Type B pancreatic cell (in vitro differentiated cells): ENCODE results near the gene SYNJ2. TPM values are rescaled to one million over a fixed set of nuclear protein-coding genes. Genes with fewer than 3 reads are reported as not detected.

ENCODE experiments used
- DNase-seq: peaks from one replicate; pipeline ENCODE4 v3.0.0; 2021; ENCODE audit warnings: mixed read lengths; ENCODE audit not compliant: unreplicated experiment; ENCODE audit errors: extremely low spot score
- H3K27ac Mint-ChIP-seq: 2 replicates; pipeline ENCODE4 v1.8.0; 2021; ENCODE audit warnings: mild to moderate bottlenecking, mixed read lengths
- H3K27me3 Mint-ChIP-seq: 2 replicates; pipeline ENCODE4 v1.8.0; 2021; ENCODE audit warnings: mixed read lengths
- H3K36me3 Mint-ChIP-seq: 2 replicates; pipeline ENCODE4 v1.8.0; 2021; ENCODE audit warnings: mixed read lengths
- H3K4me1 Mint-ChIP-seq: one replicate; pipeline ENCODE4 v1.8.0; 2021; ENCODE audit warnings: mixed read lengths; ENCODE audit not compliant: unreplicated experiment
- H3K4me3 Mint-ChIP-seq: 2 replicates; pipeline ENCODE4 v1.8.0; 2021; ENCODE audit warnings: mild to moderate bottlenecking, mixed read lengths
- H3K9me3 Mint-ChIP-seq: 2 replicates; pipeline ENCODE4 v1.8.0; 2021; ENCODE audit warnings: mixed read lengths
- CTCF ChIP-seq: fragments of 200-600 bp; sonication (generic); conservative IDR thresholded peaks from 2 replicates; pipeline ENCODE4 v1.5.0; 2021; ENCODE audit warnings: antibody characterized with exemption, mild to moderate bottlenecking
- total RNA-seq: library from RNA; stranded (reverse); gene quantifications from 2 replicates; pipeline ENCODE4 v1.2.1, GENCODE V29; 2021; ENCODE audit warnings: low replicate concordance

SYNJ2 gene
- total RNA-seq, 1 donor from 2014 or later: 17.0 TPM

- H3K4me1 Mint-ChIP-seq: peaks cover 35% of the 10 kb centered on the region
- H3K36me3 Mint-ChIP-seq: peaks cover 3% of the 10 kb centered on the region
- H3K27ac Mint-ChIP-seq: peak overlapping the region; percentile 83
- H3K4me3 Mint-ChIP-seq: no peak overlapping the region
- H3K9me3 Mint-ChIP-seq: no peaks in the 10 kb centered on the region
- H3K27me3 Mint-ChIP-seq: no peaks in the 10 kb centered on the region
- peak; percentile 32 for TF ChIP-seq CTCF
- DNase-seq: no peak
Observed at GRCh38 chr6:158026054-158026900, 44.6 kb downstream of the SYNJ2 start.

- Mint-ChIP-seq H3K4me3 (no peak overlapping the region), H3K36me3 (peaks cover 3% of the 10 kb centered on the region), H3K9me3 (no peaks in the 10 kb centered on the region), H3K27me3 (no peaks in the 10 kb centered on the region), H3K27ac (peak overlapping the region; percentile 83), H3K4me1 (peaks cover 43% of the 10 kb centered on the region)
- no peak for DNase-seq
- TF ChIP-seq CTCF: no peak
Observed at GRCh38 chr6:158026901-158027589, 45.4 kb downstream of the SYNJ2 start.

- peaks cover 3% of the 10 kb centered on the region for H3K36me3 Mint-ChIP-seq
- H3K4me1 Mint-ChIP-seq: peaks cover 46% of the 10 kb centered on the region
- H3K27ac Mint-ChIP-seq: peak overlapping the region; percentile 83
- no peak for DNase-seq
- no peak overlapping the region for H3K4me3 Mint-ChIP-seq
- TF ChIP-seq CTCF: no peak
- no peaks in the 10 kb centered on the region for H3K27me3 Mint-ChIP-seq
- H3K9me3 Mint-ChIP-seq: no peaks in the 10 kb centered on the region
Observed at GRCh38 chr6:158027590-158028285, 46.1 kb downstream of the SYNJ2 start.

GRCh38 chr6:158028421-158028820, 46.8 kb downstream of the SYNJ2 start:
- no peak overlapping the region for H3K4me3 Mint-ChIP-seq
- no peak for TF ChIP-seq CTCF
- no peak for DNase-seq
- no peaks in the 10 kb centered on the region for H3K27me3 Mint-ChIP-seq
- H3K27ac Mint-ChIP-seq: no peak overlapping the region
- peaks cover 3% of the 10 kb centered on the region for H3K36me3 Mint-ChIP-seq
- H3K4me1 Mint-ChIP-seq: peaks cover 46% of the 10 kb centered on the region
- no peaks in the 10 kb centered on the region for H3K9me3 Mint-ChIP-seq

GRCh38 chr6:158028876-158029275, 47.2 kb downstream of the SYNJ2 start:
- no peak for DNase-seq
- Mint-ChIP-seq H3K4me1 (peaks cover 49% of the 10 kb centered on the region), H3K36me3 (peaks cover 3% of the 10 kb centered on the region), H3K9me3 (no peaks in the 10 kb centered on the region), H3K27me3 (no peaks in the 10 kb centered on the region), H3K27ac (no peak overlapping the region), H3K4me3 (no peak overlapping the region)
- no peak for TF ChIP-seq CTCF
